ENCODE data around the gene TMEM178B.
"Not testable (repeated sequence)": the region's sequence is repeated elsewhere in the genome, so short reads cannot be mapped to it uniquely, and the experiment has no call there.

Gene TMEM178B

DNA sequence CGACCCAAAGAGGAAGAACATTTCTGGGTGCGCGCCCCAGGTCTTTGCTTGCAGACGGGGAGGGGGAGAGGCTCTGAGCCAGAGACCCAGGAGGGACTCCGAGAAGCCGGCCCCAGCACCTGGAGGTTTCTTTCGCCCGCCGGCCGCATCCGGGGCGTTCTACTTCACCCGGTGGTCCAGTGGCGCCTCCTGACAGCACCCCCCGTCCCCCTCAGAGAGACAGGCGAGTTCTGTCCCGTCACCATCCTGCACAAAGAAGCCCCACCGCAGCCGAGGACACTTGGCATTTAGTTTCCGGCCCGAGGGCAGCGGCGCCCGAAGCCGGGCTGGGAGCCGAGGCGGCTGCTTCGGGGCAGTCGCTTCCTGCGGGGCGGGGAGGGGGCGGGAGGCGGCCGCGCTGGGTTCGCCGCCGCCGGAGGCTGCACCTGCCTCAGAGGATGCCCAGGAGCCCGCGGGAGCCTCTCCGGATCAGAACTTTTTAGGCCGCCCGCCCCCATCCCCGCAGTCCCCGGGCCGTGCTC, at the start of gene TMEM178B:
Gene TMEM178B, plus strand, starts transcription at position 424 of the 521 bp plus-strand sequence.
- no peak for FAIRE-seq

DNA sequence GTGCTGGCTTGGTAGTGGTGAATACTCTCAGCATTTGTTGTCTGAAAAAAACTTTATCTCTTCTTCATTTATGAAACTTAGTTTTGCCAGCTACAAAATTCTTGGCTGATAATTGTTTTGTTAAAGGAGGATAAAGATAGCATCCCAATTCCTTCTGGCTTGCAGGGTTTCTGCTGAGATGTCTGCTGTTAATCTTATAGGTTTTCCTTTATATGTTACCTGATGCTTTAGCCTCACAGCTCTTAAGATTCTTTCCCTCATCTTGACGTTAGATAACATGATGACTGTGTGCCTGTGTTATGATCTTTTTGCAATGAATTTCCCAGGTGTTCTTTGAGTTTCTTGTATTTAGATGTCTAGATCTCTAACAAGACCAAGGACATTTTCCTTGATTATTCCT, 49.2 kb upstream of the TMEM178B start:
- no peak for FAIRE-seq

DNA sequence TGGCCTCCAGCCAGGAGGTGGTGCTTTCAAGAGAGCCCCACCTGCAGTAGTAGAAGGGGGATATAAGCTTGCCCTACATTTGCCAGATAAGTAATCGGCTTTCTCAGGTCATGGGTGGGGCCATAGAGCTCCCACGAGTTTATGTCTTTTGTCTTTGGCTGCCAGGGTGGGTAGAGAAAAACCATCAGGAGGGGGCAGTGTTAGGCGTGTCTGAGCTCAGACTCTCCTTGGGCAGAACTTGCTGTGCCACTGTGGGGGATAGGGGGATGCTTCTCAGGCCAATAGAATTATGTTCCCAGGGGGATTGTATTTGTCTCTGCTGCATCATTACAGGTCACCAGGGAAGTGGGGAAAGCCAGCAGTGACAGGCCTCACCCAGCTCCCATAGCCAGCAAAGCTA, 46.8 kb upstream of the TMEM178B start:
- no peak for FAIRE-seq

DNA sequence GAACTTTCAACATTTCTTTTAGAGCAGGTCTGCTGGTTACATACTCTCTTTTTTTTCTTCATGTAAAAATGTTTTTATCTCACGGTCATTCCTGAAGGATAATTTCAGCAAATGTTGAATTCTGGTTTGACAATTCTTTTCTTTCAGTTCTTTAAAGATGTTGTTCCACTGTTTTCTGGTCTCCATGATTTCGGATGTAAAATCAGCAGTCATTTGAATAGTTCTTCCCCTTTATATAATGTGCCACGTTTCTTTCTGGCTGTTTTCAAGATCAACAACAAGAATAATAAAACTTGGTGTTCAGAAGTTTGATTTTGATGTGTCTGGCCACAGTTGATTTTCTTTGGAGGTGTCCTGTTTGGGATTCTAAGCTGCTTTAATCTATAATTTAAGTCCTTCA, 45.1 kb upstream of the TMEM178B start:
- no peak for FAIRE-seq

DNA sequence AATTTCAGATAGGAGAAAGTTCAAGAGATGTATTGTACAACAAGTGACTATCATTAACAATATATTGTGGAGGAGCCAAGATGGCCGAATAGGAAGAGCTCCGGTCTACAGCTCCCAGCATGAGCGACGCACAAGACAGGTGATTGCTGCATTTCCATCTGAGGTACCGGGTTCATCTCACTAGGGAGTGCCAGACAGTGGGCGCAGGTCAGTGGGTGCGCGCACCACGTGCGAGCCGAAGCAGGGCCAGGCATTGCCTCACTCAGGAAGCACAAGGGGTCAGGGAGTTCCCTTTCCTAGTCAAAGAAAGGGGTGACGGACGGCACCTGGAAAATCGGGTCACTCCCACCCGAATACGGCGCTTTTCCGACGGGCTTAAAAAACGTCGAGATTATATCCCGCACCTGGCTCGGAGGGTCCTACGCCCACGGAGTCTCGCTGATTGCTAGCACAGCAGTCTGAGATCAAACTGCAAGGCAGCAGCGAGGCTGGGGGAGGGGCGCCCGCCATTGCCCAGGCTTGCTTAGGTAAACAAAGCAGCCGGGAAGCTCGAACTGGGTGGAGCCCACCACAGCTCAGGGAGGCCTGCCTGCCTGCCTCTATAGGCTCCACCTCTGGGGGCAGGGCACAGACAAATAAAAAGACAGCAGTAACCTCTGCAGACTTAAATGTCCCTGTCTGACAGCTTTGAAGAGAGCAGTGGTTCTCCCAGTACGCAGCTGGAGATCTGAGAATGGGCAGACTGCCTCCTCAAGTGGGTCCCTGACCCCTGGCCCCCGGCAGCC, 41.1 kb upstream of the TMEM178B start:
- not testable (repeated sequence) for FAIRE-seq

DNA sequence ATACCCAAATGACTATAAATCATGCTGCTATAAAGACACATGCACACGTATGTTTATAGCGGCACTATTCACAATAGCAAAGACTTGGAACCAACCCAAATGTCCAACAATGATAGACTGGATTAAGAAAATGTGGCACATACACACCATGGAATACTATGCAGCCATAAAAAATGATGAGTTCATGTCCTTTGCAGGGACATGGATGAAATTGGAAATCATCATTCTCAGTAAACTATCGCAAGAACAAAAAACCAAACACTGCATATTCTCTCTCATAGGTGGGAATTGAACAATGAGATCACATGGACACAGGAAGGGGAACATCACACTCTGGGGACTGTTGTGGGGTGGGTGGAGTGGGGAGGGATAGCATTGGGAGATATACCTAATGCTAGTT, 35.8 kb upstream of the TMEM178B start:
- FAIRE-seq, result not testable (repeated sequence)

DNA sequence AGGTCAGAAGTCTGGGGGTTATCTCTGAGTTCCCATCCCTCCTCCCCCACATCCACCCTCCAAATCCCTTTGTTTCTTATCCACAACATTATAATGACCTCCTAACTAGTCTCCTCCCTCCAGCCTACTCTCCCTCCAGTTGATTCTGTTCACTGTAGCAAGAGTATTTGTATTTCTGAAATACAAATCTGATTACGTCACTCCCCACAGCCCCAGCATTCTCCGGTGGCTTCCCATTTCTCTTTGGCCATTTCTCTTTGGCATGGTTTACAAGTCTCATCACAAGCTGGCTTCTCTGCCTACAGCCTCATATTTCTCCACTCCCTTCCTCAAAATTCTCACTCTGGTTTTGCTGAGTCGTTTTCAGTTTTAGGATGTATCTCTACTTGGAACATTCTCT, 34.5 kb upstream of the TMEM178B start:
- no peak for FAIRE-seq

DNA sequence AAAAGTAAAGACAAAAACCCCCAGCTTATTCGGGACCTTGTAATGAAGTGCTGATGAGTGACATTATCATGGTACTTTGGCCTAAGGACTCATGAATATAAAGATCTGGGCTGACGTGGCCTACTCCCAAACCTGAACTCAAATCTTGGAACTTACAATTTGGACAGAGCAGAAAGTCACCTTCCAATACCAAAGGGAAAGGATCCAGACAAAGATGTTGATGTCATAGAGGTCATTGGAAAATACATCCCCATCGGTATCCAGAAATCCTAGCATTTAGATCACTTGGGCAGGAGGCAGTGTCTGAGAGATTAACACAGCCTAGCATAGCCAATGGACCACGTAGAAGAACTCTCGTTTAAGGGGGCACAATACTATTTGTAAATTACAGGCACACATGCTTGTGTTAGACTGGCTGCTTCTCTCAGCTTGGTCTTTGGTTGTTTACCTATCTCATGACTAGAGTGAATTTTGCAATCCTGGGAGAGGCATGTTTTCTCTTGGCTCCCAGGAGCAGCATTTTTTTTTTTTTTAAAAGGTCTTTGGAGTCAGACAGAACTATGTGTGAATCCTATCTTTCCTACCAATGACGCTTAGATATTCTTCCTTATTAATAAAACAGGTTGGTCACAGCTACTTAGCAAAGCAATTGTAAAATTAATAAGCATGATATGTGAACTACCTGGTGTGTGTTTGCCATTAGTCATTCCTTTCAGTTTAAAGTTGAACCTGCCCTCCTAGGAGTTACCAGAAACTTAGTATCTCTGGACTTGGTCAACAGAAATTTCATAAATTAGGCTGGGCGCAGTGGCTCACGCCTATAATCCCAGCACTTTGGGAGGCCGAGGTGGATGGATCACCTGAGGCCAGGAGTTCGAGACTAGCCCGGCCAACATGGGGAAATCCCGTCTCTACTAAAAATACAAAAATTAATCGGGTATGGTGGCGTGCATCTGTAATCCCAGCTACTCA, 31.4 kb upstream of the TMEM178B start:
- no peak for FAIRE-seq

DNA sequence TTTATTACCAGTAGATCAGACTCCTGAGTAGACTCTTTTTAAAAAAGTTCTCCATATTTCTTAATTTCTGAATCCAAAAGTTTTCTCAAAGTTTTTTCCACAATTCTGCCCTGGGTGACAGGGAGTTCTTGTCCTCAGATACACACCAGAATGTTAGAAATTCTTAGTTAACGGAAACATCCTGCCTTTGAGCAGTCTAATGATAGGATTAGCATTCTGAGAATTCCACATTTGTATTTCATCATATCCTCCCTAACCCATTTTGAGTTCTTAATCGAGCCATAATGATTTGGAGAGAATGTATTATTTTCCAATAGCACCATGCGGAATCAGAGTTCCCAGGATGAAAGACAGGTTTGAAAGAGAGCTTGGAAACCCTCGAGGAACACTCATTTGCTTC, 30.2 kb upstream of the TMEM178B start:
- no peak for FAIRE-seq

DNA sequence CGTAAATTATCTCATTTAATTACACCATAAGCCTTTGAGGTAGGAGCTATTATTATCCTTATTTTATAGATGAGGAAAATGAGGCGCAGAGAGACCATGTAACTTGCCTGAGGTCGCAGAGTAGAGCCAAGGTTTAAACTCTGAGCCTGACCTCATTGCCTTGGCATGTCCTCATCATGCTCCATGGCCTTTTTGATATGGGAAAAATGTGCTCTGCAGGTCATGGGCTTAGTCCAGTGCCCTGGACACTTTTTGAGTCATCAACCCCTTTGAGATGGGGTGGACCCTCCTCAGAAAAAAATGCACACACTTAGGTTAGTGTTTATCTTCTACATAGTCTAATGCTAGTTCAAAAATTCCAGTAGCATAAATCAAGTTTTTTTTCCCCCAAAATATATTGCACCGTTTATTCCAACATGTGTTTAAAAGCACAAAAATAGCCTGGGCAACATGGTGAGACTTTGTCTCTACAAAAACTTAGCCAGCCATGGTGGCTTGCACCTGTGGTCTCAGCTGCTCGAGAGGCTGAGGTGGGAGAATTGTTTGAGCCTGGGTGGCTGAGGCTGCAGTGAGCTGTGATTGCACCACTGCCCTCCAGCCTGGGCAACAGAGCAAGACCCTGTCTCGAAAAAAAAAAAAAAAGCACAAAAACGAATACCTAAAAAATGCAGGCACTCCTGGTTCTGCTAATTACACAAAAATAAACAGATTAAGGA, 28.6 kb upstream of the TMEM178B start:
- no peak for FAIRE-seq

DNA sequence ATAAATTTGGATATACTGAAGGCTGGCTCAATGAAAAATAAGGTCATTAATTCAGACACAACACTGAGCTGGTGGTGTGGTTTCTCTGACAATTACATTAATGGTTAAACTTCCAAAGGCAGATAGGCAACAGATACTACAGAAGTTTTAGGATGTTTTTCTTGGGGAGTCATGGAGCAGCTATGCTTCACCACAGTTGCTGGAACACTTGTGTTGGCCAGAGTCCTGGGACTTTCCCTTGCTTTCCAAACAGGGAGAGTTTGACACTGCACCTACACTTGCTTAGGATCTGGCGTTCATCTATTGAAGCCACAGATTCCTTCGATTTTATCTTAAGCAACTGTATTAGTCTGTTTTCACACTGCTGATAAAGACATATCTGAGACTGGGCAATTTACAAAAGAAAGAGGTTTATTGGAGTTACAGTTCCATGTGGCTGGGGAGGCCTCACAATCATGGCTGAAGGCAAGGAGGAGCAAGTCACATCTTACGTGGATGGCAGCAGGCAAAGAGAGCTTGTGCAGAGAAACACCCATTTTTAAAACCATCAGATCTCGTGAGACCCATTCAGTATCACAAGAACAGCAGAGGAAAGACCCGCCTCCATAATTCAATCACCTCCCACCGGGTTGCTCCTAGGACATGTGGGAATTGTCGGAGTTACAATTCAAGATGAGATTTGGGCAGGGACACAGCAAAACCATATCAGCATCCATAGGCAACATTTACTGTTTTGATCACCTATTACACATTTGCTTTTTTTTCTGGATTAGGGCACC, 27.8 kb upstream of the TMEM178B start:
- FAIRE-seq, result no peak

DNA sequence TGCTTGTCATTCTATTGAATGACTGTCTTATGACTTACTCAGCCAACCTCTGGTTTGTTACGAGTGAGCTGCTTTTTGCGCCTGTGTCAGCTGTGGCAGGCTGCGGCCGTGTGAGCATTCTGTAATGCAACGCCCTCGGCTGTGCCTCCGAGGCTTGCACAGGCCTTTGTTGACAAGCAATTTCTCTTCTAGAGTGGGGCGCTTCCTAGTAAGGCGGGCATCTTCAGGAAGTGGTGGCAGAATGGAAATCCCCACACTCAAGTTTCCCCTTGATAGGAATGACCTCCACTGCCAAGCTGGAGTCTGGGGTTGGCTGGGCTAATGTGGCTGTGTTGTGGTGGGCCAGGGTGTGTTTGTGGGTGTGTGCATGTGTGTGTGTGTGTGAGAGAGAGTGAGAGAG, 20.2 kb upstream of the TMEM178B start:
- no peak for FAIRE-seq

DNA sequence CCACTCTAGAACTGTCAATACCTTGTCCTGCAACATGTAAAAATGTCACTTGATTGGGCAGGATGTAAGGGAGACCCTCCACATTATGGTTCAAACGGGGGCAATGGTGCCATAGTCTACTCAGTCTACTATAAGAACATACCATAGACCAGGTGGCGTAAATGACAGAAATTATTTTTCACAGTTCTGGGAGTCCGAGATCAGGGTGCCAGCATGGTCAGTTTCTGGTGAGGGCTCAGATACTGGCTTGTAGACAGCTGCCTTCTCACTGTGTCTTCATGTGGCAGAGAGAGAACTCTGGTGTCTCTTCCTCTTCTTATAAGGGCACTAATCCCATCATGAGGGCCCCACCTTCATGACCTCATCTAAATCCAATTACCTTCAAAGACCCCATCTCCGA, 18.7 kb upstream of the TMEM178B start:
- no peak for FAIRE-seq

DNA sequence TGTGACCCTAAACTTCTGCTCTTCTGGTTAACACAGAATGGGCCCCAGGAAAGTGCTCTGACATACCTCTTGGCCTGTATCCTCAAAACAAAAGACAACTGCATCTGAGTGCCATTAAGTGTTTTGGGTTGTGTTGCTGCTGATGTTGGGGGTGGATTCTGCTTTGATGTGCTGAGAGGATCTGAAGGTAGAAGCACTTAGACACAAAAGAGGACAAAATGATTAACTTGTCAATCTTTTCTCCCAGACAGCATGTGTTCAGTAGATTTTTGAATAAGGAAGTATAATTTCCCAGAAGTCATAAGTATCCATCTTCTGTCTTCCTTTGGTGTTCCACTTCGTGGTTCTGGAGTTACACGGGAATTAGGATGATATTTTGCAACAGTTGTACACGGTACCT, 16.1 kb upstream of the TMEM178B start:
- no peak for FAIRE-seq

DNA sequence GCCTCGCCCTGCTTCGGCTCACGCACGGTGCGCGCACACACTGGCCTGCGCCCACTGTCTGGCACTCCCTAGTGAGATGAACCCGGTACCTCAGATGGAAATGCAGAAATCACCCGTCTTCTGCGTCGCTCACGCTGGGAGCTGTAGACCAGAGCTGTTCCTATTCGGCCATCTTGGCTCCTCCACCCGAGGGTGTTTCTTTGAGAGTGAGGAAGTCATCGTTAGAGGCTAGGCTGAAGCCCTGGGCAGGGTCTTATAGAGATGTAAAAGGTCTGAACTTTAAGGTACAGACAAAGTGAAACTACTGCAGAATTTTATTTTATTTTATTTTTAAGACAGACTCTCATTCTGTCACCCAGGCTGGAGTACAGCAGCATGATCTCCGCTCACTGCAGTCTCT, 6.0 kb upstream of the TMEM178B start:
- FAIRE-seq, result not testable (repeated sequence)

DNA sequence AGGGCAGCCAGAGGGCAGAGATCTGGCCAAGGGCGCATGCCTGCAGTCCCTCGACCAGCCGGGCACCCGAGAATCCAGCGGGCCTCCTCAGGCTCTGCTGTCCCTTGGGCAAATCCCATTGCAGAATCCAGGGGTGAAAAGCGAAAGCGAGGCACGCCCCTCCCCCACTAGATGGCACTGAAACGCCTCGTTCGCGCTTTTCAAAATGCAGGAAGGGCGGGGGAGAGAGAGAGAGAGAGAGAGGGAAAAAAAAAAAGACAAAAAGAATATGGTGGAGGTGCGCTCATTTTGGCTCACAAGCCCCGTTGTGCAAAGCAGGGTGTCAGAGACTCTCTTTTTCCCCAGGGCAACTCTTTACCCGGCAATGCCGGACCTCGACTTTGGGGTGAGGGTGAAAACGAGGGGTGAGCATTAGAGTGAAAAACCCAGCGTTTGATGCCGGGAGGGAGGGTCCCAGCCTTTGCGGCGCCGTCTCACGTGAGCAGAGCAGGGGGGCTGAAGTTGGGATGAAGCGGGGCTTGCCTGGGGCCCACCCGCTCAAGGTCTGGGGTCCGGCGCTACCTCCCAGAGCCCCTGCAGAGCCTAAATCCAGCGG, 2.5 kb upstream of the TMEM178B start:
- FAIRE-seq, result no peak

DNA sequence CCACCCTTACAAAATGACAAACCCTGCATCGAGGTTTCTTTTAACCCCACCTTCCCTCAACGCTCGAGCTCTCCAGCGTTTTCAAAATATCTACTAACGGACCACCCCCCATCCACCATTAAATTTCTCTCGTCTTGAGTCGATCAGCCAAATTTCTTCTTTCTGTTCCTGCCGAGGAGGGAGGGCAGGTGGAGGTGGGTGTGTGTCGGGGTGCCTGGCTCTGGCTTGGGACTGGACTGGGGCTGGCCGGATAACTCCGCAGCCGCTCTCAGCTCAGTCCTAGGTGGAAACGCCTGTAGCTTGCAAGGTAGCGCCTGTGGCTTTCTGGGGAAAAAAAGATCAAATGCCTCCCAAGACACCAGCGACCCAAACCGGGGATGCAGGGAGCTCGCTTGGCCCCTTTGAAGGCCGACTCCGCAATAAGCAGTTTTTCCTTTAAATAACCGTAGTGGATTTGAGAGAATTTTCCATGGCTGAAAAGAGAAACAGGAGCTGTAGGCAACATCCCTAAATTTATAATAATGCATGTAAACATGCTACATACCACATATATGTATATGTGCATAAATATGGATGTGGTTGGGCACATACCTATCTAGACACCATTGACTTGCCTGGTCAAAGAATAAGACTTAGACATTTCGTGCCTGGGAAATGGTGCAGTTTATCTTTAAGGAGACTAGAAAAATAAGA, 1.9 kb upstream of the TMEM178B start:
- FAIRE-seq, result no peak

DNA sequence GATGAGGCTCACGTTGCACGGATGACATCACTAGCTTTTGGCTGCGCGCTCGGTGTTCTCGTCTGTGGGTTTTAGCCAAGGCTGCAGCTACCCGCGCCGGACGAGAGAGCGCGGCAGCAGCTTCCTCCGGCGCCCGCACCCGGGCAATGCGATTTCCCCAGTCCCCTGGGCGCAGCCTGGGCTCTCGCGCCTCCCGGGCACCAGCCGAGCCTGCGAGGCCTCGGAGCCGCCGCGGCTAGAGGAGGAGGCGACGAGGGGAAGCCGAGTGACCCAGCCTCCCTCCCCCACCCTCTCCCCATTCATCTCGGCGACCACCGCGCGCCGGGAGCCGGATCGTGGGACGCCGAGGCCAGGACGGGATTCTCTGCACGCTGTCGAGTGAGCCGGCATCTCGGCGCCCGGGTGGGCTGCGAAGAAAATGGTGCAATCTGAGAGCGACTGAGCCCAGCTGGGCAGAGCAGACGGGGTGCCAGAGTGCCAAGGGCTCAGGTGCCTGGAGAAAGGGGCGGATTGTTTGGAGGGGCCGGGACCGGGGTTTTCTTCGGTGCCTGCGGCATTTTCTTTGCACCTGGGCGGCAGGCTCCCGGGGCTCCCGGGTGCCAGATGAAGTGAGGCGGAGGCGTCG, 1.2 kb upstream of the TMEM178B start:
- no peak for FAIRE-seq

DNA sequence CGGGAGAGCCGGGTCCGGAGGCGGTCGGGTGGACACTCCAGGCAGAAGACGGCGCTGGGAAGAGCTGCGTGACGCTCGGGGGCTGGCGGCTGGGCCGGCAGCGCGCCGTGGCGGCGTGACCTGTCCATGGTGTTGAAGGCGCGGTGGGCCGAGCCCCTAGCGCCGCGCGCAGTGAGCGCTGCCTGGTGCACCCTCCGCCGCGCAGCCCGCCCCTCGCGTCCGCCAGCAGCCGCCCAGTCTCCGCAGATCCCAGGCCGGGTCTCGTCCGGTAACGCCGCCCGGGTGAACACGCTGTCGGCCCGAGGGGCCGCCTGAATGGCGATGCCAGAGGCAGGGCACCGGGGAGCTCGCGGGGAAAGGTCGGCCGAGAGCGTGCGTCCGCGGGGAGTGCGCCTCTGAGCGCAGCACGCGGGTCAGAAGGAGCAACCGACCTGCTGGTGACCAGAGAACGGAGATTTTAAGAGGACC, 657 bp upstream of the TMEM178B start:
- FAIRE-seq, result no peak

DNA sequence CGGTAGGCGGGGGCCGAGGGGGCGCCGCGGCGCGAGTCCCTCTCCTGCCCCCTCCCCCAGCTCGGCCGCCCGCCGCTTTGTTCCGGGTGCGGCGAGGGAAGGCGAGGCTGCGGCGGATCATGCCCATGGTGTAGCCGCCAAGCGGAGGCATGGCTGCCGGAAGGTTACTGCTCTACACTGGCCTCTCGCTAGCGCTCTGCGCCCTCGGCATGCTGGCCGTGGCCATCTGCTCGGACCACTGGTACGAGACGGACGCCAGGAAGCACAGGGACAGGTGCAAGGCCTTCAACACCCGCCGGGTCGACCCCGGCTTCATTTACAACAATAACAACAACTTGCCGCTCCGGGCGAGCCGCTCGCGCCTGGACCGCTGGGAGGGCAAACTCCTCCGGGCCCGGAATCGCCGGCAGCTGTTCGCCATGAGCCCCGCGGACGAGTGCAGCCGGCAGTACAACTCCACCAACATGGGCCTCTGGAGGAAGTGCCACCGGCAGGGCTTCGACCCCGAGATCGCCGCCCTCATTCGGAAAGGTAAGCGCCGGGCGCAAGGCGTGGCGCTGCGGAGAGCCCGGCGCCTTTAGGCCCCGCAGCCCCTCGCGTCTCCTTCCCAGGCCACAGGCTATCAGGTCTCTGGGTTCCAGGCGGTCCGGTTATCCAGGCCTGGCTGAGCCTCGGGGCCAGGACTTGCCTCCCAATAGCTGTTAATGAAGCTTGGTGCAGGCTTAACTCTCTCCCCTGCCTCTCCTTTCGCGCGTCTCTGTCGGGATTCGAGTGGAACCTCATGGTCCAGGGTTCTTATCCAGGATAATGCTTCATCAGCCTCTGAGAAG, 513 bp downstream of the TMEM178B start:
- FAIRE-seq, result no peak
